Measurements from ENCODE around the gene KDELR3.
A peak's percentile ranks its signal among the peaks of the same experiment; 100 is the strongest.

Gene KDELR3

DNA sequence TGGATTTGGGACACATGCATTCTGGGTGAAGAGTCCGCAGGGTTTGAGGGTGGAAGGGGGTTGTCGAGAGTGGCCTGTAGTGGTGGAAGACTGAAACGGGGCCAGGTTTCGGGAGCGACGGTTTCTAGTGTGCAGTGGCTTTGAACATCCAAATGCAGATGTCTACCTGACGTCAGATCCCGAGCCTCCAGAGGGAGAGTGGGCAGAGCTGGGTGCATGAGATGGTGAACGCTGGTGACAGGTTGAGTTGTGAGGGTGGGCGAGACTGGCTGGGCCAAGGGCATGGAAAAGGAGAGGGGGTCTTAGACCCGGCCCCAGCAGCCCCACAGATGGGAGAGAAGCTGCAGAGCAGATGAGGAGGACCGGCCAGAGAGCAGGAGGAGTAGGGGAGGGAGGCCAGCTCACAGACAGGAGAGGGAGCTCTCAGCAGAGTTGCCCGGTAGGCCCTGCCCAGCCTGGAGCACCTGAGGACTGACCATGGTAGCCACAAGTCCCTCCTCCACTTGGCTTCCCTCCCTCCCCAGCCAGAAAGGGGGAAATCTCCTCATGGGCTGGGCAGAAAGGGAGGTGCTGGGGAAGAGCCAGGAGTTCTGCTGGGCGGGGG, 27.0 kb upstream of the KDELR3 start:
- DNase-seq = no peak

DNA sequence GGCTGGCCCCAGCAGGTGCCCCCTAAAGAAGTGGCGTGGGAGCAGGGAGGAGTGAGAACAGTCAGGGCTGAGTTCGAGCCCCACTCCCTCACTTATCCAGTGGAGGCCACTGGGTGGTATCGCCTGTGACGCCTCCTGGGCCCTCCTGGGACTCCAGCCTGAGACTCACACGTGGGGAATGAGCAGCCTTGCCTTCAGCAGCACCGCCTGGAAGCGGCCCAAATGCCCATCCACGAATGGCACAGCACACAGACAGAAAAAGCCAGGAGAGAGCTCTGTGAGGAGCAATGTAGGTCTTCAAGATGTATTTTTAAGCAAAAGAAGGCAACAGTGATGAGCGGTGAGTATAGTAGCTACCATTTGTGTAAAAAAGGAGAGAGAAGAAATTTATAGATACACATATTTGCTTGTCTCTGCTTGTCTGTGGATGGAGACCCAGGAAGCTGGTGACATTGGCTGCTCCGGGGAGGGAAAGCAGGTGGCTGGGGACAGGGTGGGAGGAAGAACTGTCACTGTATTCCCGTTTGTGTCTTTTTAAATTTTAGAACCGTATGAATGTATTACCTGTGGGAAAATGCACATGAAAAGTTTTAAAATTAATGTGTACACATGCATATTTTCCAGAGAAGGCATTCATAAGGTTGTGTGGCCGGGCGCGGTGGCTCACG, 26.1 kb upstream of the KDELR3 start:
- DNase-seq = no peak

DNA sequence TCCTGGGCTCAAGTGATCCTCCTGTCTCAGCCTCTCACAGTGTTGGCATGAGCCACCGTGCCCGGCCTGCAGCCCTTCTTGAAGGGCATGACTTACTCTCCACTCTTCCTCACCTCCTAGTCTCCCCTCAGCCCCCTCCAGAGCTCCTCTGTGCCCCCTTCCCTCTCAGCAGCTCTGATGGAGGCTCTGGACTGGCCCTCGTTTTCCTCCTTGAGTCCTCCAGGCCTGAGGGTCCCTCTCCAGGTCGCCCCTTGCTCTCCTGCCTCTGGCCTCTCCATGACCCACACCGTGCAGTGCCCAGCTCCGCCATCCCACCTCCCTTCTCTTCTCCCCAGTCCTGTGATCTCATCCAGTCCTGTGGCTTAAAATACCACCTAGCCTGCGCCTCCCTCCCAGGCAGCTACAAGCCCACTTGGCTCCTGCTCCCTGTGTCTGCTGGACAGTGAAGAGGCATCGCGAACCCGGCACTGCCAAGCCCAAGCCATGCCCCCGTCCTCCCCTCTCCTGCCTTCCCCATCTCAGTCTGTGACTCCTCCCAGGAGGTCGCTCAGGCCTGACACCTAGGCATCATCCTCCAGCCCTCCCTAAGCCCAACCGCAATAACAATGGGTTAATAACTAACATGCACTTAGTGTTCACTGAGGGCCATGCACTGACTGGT, 24.8 kb upstream of the KDELR3 start:
- DNase-seq = no peak

GRCh38 chr22:38443628-38444521, 24.0 kb upstream of the KDELR3 start:
- DNase-seq = no peak

GRCh38 chr22:38444783-38445182, 23.1 kb upstream of the KDELR3 start:
- no peak for DNase-seq

GRCh38 chr22:38446018-38446601, 21.8 kb upstream of the KDELR3 start:
- DNase-seq = no peak

GRCh38 chr22:38448945-38449745, 18.8 kb upstream of the KDELR3 start:
- no peak for DNase-seq

GRCh38 chr22:38449776-38450175, 18.1 kb upstream of the KDELR3 start:
- no peak for DNase-seq

GRCh38 chr22:38450234-38450797, 17.6 kb upstream of the KDELR3 start:
- DNase-seq = no peak

DNA sequence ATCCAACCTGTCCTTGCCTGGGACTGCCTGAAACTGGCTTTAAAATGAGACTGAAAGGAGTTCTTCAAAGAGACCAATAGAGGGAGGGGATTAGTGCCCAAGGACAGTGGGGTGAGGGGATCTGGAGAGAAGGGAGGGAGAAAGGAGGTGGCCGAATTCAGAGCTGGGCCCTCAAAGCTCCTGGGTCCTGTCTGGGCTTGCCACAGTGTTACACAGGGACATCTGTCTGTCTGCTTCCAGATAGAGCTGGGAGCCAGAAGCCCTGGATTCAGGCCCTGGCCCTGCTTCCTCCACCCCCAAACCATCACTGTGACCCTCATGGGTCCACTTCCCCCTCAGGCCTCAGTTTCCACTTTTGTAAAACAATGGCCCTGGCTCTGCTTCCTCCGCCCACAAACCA, 16.5 kb upstream of the KDELR3 start:
- no peak for DNase-seq

DNA sequence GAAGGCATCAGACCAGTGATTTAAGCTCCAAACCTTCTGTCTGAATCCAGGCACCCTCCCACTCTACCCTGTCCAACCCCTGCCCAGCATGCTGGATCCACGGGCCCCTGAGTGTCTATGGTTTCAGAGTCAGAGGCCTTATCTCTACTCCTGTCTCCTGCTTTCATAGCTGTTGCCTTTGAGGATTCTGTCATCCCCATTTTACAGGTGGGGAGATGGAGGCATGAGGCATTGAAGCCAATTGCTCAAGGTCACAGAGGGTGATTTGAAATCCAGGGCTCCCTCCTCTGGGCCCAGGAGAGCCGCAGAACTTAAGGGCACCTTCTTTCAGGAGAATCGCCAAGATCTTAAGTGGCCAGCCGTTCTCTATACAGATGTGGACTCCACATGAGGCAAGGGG, 16.0 kb upstream of the KDELR3 start:
- no peak for DNase-seq

- DNase-seq = peak; percentile 84
These were observed 15.4 kb upstream of the KDELR3 start for GRCh38 chr22:38452373-38453065.

- no peak for DNase-seq
These were observed 14.7 kb upstream of the KDELR3 start for GRCh38 chr22:38453066-38453672.

GRCh38 chr22:38453996-38454352, 13.9 kb upstream of the KDELR3 start:
- no peak for DNase-seq

DNA sequence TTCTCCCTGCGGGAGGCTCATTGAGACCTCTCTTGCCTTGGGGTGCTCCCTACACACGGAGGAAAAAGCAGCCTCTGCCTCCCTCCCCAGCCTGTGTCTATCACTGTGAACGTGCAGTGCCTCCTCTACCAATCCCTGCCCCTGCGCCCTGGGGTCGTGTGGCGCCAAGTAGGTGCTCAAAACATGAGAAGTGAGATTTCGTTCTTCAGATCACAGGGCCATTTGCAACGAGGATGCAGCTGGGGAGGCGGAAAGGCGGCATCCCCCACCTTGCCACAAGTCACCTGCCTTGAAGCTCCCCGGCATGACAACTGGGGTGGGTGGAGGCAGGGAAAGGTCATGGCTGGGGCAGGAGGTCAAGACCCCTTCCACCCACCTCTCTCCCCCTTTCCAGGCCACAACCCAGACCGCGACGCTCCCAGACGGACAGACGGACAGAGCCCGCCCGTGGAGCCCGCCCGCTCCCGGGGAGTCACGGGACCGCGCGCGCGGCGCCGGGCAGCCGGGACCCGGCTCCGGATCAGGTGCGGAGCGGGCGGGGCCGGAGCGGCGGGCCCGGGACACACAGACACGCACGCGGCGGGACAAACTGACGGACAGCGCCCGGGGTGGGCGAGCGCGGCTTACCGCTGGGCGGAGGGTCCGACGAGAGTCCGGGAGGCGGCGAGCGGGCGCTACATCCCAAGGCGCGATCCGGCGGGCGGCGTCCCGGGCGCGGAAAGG, 13.4 kb upstream of the KDELR3 start:
- DNase-seq = peak; percentile 30

DNA sequence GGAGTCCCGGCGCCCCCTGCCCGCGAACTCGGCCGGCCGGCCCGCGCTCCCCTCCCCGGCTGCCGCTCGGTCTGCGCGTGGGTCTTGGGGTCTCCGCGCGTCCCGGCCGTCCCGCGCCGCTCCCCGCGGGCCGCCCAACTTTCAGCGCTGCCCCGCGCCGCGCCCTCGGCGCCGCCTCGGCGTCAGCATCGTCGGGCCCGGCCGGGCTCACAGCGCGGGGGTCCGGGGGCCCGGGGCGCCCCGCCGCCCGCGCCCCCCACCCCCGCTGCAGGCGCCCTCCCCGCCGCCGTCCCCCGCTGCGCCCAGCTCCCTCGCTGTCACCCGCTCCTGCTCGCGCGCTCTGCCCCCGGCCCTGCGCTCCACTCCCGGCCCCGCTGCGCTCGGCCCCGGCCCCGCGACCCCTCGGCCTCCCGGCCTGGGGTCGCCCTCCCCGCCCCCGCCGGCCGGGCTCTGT, 12.8 kb upstream of the KDELR3 start, which contains the start of gene KCNJ4:
KCNJ4 (minus strand) TSS at position 124 of the 454 bp plus-strand sequence. CDS start 27,067 bp downstream, outside the sequence.
- no peak for DNase-seq

GRCh38 chr22:38455530-38456271, 12.2 kb upstream of the KDELR3 start:
- DNase-seq = peak; percentile 50

GRCh38 chr22:38456272-38456835, 11.5 kb upstream of the KDELR3 start:
- DNase-seq = no peak
